Hepatocyte (in vitro differentiated cells): ENCODE data around the gene EPHB1.

Experiments used
- EZH2 ChIP-seq: fragments of 200-600 bp; sonication (generic); IDR thresholded peaks from 2 replicates; pipeline ENCODE4 v1.6.1; 2016; ENCODE audit warnings: antibody characterized with exemption, mild to moderate bottlenecking, borderline replicate concordance
- EZH2phosphoT487 ChIP-seq: fragments of 200-600 bp; sonication (generic); IDR thresholded peaks from one replicate; pipeline ENCODE4 v1.6.1; 2018; ENCODE audit warnings: antibody characterized with exemption, mild to moderate bottlenecking, low read depth, moderate library complexity; ENCODE audit not compliant: unreplicated experiment, severe bottlenecking
- TF ChIP-seq, protein P1 (sequence below): fragments of 200-600 bp; sonication (generic); IDR thresholded peaks from 2 replicates; pipeline ENCODE4 v1.5.1; 2016; ENCODE audit warnings: antibody characterized with exemption, mild to moderate bottlenecking; ENCODE audit not compliant: poor library complexity

DNA sequence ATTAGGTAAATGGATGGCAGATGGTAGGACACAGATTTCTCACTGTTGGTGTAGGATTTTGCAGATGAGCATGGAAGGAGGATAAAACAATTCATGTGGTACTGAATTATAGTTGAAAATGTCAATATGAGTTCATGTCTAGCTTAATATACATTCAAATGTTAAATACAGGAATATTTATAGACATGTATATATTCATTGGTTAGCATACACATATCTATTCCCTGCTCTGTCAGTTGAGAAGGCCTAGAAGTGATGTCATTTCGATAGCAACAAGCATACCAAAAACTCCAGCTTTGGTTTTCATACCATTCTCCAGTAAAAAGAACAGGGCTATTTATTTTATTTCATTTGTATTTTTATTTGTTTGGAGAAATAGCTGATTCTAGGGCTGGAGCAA, 497.1 kb downstream of the EPHB1 start:
- TF ChIP-seq, protein P1, sequence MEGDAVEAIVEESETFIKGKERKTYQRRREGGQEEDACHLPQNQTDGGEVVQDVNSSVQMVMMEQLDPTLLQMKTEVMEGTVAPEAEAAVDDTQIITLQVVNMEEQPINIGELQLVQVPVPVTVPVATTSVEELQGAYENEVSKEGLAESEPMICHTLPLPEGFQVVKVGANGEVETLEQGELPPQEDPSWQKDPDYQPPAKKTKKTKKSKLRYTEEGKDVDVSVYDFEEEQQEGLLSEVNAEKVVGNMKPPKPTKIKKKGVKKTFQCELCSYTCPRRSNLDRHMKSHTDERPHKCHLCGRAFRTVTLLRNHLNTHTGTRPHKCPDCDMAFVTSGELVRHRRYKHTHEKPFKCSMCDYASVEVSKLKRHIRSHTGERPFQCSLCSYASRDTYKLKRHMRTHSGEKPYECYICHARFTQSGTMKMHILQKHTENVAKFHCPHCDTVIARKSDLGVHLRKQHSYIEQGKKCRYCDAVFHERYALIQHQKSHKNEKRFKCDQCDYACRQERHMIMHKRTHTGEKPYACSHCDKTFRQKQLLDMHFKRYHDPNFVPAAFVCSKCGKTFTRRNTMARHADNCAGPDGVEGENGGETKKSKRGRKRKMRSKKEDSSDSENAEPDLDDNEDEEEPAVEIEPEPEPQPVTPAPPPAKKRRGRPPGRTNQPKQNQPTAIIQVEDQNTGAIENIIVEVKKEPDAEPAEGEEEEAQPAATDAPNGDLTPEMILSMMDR: no peak
- no peak for TF ChIP-seq EZH2phosphoT487
- TF ChIP-seq EZH2: no peak
